Smooth muscle cell (in vitro differentiated cells): ENCODE results near the gene GK. TPM values are rescaled to one million over a fixed set of nuclear protein-coding genes. Genes with fewer than 3 reads are reported as not detected.

ENCODE experiments used
- DNase-seq: peaks from one replicate; lab custom pipeline; 2025; ENCODE audit not compliant: unreplicated experiment; lab: John Stamatoyannopoulos, UW
- H2AFZ ChIP-seq: fragments of 200-600 bp; sonication (generic); 2 replicates; pipeline ENCODE4 v1.6.0; 2016; ENCODE audit warnings: antibody characterized with exemption, low read depth, mild to moderate bottlenecking
- H3F3A ChIP-seq: fragments of 200-600 bp; sonication (generic); 2 replicates; pipeline ENCODE4 v1.6.0; 2017; ENCODE audit warnings: antibody characterized with exemption, low read depth
- H3K27ac ChIP-seq: fragments of 200-600 bp; sonication (generic); 2 replicates; pipeline ENCODE4 v1.5.1; 2016; ENCODE audit warnings: low read depth, mild to moderate bottlenecking
- H3K27me3 ChIP-seq: fragments of 200-600 bp; sonication (generic); 2 replicates; pipeline ENCODE4 v1.6.1; 2016; ENCODE audit warnings: low read depth, mild to moderate bottlenecking
- H3K36me3 ChIP-seq: fragments of 200-600 bp; sonication (generic); 2 replicates; pipeline ENCODE4 v1.5.1; 2016; ENCODE audit warnings: low read depth
- H3K4me1 ChIP-seq: fragments of 200-600 bp; sonication (generic); 2 replicates; pipeline ENCODE4 v1.5.1; 2016; ENCODE audit warnings: low read depth
- H3K4me2 ChIP-seq: fragments of 200-600 bp; sonication (generic); 2 replicates; pipeline ENCODE4 v1.6.0; 2016; ENCODE audit warnings: mild to moderate bottlenecking
- H3K4me3 ChIP-seq: fragments of 200-600 bp; sonication (generic); 2 replicates; pipeline ENCODE4 v1.5.1; 2016; ENCODE audit warnings: mild to moderate bottlenecking
- H3K79me2 ChIP-seq: fragments of 200-600 bp; sonication (generic); 2 replicates; pipeline ENCODE4 v1.6.0; 2016; ENCODE audit warnings: low read depth, mild to moderate bottlenecking
- H3K9ac ChIP-seq: fragments of 200-600 bp; sonication (generic); 2 replicates; pipeline ENCODE4 v1.6.0; 2016; ENCODE audit warnings: low read depth
- H3K9me3 ChIP-seq: fragments of 200-600 bp; sonication (generic); replicated peaks from 2 replicates; pipeline ENCODE4 v1.5.1; 2016; ENCODE audit warnings: low read depth
- H4K20me1 ChIP-seq: fragments of 200-600 bp; sonication (generic); 2 replicates; pipeline ENCODE4 v1.6.0; 2016; ENCODE audit warnings: low read depth
- WGBS: methylation state at CpG from one replicate; pipeline ENCODE4 v1.1.7; 2016; ENCODE audit warnings: low lambda C conversion rate; 5-methylcytosine and 5-hydroxymethylcytosine counted together
- polyA plus RNA-seq: library from polyadenylated mRNA; unstranded; fragments of >200 nt; fragmentation: Nextera tagmentation; extraction: Ambion mirVana; gene quantifications from 2 replicates; pipeline ENCODE4 v1.2.1, GENCODE V29; 2016
- total RNA-seq: library from RNA; depleted of rRNA; stranded (reverse); fragments of >200 nt; gene quantifications from 2 replicates; pipeline ENCODE4 v1.2.3, GENCODE V29; 2014
- TF ChIP-seq, protein P1 (sequence below): fragments of 200-600 bp; sonication (generic); IDR thresholded peaks from 2 replicates; pipeline ENCODE4 v1.5.1; 2017; ENCODE audit warnings: borderline replicate concordance, mild to moderate bottlenecking, antibody characterized with exemption; ENCODE audit not compliant: insufficient read depth, poor library complexity, severe bottlenecking

The GK gene
- total and polyA plus RNA-seq, 2 experiments from 2014 or later: 4.5 to 5.8 TPM

DNA sequence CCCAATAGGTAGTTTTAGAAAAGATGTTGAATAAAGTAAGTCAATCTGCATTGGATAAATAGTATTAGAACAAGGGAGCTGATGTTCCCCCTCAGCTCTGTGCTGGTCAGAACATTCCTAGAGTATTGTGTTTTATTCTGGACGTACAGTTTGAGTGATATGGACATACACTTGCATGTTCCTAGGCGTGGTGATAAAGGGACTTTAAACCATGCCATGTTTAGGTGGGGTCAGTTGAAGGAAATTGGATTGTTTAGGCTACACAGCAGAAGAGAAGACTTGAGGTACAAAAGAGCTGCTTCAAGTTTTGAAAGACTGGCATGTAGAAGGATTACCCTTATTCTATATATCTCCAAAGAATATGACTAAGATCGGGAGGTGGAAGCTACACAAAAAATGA is 21.6 kb downstream of the GK start:
- no peak for DNase-seq
- H3K4me2 ChIP-seq: no peak overlapping the region
- H3K4me3 ChIP-seq: no peak overlapping the region
- WGBS: 78% methylated on average over 3 of the region's 3 CpGs
- no peaks in the 10 kb centered on the region for H4K20me1 ChIP-seq
- H2AFZ ChIP-seq: no peak overlapping the region
- no peak overlapping the region for H3K9ac ChIP-seq
- no peaks in the 10 kb centered on the region for H3K9me3 ChIP-seq
- H3K27ac ChIP-seq: no peak overlapping the region
- H3F3A ChIP-seq: no peaks in the 10 kb centered on the region
- H3K79me2 ChIP-seq: no peaks in the 10 kb centered on the region
- H3K4me1 ChIP-seq: no peaks in the 10 kb centered on the region
- TF ChIP-seq, protein P1, sequence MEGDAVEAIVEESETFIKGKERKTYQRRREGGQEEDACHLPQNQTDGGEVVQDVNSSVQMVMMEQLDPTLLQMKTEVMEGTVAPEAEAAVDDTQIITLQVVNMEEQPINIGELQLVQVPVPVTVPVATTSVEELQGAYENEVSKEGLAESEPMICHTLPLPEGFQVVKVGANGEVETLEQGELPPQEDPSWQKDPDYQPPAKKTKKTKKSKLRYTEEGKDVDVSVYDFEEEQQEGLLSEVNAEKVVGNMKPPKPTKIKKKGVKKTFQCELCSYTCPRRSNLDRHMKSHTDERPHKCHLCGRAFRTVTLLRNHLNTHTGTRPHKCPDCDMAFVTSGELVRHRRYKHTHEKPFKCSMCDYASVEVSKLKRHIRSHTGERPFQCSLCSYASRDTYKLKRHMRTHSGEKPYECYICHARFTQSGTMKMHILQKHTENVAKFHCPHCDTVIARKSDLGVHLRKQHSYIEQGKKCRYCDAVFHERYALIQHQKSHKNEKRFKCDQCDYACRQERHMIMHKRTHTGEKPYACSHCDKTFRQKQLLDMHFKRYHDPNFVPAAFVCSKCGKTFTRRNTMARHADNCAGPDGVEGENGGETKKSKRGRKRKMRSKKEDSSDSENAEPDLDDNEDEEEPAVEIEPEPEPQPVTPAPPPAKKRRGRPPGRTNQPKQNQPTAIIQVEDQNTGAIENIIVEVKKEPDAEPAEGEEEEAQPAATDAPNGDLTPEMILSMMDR: no peak
- H3K36me3 ChIP-seq: no peaks in the 10 kb centered on the region
- no peaks in the 10 kb centered on the region for H3K27me3 ChIP-seq

DNA sequence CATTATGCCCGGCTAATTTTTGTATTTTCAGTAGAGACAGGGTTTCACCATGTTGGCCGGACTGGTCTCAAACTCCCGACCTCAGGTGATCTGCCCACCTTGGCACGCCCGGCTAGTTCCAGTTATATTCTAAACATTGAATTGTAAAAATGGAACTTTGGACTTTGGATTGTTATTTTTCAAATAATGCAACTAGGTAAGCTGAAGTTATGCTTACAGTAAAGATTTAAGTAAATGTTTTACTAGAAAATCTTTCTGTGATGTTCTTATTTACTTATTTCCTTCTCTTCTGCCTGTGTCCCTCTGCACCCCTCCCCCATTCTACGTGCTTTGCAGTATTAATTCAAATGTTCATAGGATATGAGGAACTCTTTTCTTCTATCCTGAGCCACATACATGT is 26.1 kb downstream of the GK start:
- H3K9me3 ChIP-seq: no peaks in the 10 kb centered on the region
- H2AFZ ChIP-seq: no peak overlapping the region
- H3K4me2 ChIP-seq: no peak overlapping the region
- H4K20me1 ChIP-seq: no peaks in the 10 kb centered on the region
- 76% methylated on average over 6 of the region's 6 CpGs for WGBS
- H3K4me3 ChIP-seq: no peak overlapping the region
- no peaks in the 10 kb centered on the region for H3K79me2 ChIP-seq
- H3K4me1 ChIP-seq: no peaks in the 10 kb centered on the region
- H3K9ac ChIP-seq: no peak overlapping the region
- DNase-seq: no peak
- no peak overlapping the region for H3K27ac ChIP-seq
- TF ChIP-seq, protein P1: no peak
- no peaks in the 10 kb centered on the region for H3K27me3 ChIP-seq
- H3F3A ChIP-seq: no peaks in the 10 kb centered on the region
- no peaks in the 10 kb centered on the region for H3K36me3 ChIP-seq

DNA sequence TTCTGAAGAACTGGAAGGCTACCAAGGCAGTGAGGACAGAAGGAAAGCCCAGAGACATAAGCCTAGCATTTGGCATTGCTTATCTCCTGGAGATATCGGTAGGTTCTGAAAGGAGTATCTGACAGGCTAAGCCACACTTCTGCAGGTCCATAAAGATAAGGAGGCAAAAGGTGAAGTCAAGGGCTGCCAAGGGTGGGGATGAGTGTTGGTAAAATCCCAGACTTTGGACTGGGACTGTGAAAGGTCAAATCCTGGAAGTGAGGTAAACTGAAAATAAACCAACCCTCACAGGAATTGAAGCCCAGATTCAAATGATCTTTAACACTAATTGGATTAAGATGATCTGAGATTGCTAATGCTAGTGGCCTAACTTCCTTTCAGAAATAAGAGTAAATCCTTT is 27.4 kb downstream of the GK start:
- H3K36me3 ChIP-seq: no peaks in the 10 kb centered on the region
- H3K27ac ChIP-seq: no peak overlapping the region
- no peaks in the 10 kb centered on the region for H3K79me2 ChIP-seq
- TF ChIP-seq, protein P1: no peak
- no peak for DNase-seq
- H3K9me3 ChIP-seq: no peaks in the 10 kb centered on the region
- H3K9ac ChIP-seq: no peak overlapping the region
- H3K4me2 ChIP-seq: no peak overlapping the region
- no peaks in the 10 kb centered on the region for H4K20me1 ChIP-seq
- H3K27me3 ChIP-seq: no peaks in the 10 kb centered on the region
- WGBS: 79% methylated on average over 1 of the region's 1 CpG
- no peaks in the 10 kb centered on the region for H3F3A ChIP-seq
- no peaks in the 10 kb centered on the region for H3K4me1 ChIP-seq
- no peak overlapping the region for H2AFZ ChIP-seq
- no peak overlapping the region for H3K4me3 ChIP-seq

DNA sequence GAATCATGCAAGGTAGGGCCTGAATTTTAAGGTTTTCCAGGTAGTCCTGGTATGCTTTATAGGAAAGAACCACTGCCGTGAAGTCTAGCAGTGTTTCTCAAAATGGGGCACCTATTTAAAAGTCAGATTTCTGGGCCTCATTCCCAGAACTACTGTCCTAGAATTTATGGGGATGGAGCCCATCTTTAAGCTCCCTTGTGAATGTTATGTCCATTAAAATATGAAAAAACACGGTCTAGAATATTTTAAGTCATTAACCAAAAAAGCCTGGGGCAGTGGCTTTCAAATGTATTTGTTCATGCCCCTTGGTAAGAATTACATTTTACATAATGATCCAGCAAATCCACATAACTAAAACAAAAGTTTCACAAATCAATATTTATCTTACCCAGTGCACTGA is 35.4 kb downstream of the GK start:
- H3K4me3 ChIP-seq: no peak overlapping the region
- DNase-seq: no peak
- H3K27me3 ChIP-seq: no peaks in the 10 kb centered on the region
- H3K9me3 ChIP-seq: no peaks in the 10 kb centered on the region
- H3F3A ChIP-seq: no peaks in the 10 kb centered on the region
- no peaks in the 10 kb centered on the region for H3K4me1 ChIP-seq
- TF ChIP-seq, protein P1: no peak
- H3K36me3 ChIP-seq: no peaks in the 10 kb centered on the region
- no peak overlapping the region for H3K27ac ChIP-seq
- H2AFZ ChIP-seq: no peak overlapping the region
- 62% methylated on average over 2 of the region's 2 CpGs for WGBS
- no peak overlapping the region for H3K9ac ChIP-seq
- no peaks in the 10 kb centered on the region for H3K79me2 ChIP-seq
- H4K20me1 ChIP-seq: no peaks in the 10 kb centered on the region
- no peak overlapping the region for H3K4me2 ChIP-seq
